Measurements from ENCODE around the gene CAPZB.

CAPZB gene

DNA sequence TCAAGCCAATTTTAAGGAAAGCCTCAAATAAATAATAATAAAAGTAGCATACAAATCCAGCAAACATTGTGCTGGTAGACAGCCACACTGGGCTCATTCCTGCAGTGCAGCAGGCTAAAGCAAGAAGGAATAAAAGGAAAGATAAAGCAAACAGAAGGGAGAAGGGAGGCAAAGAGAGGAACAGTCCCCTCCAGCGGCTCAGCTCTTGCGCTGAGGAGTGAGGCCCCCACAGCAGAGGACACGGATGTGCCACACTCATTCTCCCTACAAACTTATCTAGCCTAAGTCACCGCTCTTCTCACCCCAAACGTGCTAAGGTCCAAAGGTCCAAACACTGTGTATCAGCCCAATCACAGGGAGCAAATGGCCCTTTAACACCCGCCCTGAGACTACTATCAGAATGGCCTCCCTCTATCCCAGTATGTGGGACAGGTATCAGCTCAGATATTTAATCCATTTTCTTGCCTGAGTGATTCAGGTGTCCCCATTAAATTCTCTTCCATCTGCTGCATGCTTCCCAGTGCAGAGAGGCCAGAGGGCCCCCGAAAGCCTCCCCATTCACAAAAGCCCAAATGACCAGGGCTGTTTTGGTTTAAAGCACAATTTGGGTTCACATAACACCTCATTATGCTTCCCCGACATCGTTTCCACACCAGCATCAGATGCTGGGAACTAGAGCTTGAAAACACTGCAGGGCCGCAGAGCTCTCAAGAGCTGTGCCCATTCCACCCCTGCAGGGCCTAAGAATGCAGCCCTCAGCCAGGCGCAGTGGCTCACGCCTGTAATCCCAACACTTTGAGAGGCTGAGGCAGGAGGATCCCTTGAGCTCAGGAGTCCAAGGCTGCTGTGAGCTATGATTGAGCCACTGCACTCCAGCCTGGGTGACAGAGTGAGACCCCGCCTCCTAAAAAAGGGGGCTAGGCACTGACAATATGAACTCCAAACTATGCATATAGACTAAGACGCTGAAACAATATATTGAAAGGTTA, 17.8 kb downstream of the CAPZB start:
- no peak for DNase-seq

DNA sequence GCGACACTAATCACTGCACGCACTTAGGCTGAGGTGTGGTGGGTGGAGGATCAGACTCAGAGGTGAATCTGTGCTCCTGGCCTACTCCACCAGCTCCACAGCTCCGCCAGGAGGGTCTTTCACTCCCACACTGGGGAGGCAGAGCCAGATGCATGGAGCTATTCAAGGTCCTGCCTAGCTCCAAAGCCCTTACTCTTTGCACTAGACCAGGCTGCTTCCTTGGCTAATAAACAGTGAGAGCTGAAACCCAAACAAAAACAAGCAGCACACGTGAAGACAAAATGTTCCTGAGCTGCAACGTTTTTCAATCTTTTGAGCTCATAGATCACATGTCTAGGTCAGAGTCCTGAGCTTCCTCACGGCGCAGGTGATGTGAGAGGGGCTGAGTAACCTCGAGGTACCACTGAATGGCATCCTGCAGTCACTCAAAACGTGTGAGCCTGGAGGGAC, 19.2 kb downstream of the CAPZB start:
- DNase-seq, result no peak

DNA sequence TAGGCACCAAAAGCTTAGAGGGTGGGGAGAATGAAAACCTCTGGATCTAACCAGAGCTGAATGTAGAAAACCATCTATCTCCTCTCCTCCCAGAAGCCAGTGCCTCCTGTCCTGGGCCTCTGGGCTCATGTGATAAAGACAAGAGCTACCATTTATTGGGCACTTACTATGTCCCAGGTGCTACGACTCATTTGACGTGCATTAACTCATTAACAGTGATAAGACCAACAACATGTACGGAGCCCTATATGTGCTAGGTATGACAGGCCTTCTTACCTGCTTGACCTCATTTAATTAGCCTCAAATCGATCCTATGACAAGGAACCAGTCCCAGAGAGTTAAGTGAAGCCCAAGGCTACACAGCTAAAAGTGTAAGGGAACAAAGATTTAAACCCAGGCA, 19.7 kb downstream of the CAPZB start:
- DNase-seq, result no peak

DNA sequence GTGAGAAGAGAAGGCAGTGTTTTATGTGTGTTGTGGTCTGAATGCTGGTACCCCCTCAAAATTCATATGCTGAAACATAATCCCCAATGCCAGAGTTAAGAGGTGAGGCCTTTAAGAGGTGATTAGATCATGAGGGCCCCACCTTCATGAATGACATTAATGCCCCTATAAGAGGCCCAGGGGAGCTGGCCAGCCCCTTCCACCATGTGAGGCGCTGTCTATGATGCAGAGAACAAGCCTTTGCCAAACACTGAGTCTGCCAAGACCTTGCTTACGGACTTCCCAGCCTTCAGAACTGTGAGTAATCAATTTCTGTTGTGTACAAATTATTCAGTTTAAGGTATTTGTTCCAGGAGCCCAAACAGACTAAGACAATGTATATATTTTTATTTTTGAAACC, 20.2 kb downstream of the CAPZB start:
- no peak for DNase-seq

DNA sequence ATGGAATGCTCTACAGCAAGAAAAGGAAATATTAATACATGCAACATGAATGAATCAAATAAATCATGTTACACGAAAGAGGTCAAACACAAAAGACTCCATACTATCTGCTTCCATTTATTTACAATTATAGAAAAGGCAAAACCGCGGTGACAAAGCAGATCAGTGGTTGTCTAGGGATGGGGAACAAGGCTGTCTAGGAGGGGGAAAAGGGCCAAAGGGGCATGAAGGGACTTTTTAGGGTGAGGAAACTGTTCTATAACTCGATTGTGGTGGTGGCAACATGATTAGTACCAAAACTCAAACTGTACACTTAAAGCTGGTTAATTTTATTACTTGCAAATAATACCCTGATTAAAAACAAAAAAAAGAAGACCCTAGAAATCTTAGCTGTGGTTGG, 20.6 kb downstream of the CAPZB start:
- DNase-seq, result no peak

DNA sequence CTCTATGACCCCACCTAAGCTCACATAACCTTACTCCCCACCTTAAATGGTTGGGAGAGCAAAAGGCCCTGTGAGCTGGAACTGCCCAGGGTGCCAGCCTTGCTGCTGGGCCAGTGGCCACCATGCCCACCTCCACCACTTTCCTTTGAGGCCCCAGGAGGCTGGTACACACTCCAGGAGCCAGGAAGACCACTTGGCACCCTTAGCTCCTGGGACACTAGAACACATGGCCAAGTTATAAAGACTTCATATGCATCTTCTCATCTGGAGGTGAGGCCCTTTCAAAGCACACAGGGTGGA, 21.9 kb downstream of the CAPZB start:
- DNase-seq, result no peak

DNA sequence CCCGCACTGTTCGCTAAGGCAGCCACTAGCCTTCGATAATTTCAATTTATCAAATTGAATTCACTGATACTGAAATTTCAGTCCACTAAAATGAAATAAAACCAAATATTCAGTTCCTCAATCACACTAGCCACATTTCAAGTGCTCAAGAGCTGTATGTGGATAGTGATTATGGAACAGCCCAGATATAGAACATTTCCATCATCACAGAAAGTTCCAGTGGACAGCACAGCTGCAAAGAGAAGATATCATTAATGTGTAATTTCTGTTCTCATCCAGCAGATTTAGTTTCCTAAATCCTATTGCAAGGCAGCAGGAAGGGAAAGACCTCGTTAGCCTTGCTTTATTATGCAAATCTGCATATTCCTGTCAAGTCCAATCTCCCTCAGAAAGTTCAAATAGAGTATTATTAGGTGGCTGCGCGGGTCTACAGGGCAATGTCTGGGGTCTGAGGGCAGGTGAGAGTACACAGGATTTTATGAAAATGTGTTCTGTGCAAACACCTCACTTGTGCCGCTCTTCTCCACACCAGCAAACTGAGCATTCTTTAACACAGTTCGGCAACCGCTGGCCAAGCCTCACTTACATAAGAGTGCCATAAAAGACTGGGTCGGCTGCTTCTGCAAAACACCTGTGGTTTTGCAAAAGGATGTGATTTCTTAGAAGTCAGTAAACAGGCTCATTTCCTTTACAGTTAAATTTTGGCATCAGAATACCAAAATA, 22.4 kb downstream of the CAPZB start:
- no peak for DNase-seq

DNA sequence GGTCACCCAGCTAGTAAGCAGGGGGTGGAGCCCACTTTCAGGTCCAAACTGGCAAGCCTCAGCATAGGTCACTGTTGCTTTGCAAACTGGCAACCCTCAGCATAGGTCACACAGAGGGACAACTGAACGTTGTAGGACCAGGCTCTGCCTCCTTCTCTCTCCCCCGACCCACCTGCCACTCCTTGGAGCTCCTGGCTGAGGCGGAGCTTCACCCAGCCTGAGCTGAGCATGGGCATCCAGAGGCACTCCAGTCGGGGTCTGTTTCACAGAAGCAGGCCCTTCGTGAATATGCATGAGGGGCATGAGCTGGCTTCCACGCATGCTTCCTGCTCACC, 24.2 kb downstream of the CAPZB start:
- DNase-seq, result no peak

DNA sequence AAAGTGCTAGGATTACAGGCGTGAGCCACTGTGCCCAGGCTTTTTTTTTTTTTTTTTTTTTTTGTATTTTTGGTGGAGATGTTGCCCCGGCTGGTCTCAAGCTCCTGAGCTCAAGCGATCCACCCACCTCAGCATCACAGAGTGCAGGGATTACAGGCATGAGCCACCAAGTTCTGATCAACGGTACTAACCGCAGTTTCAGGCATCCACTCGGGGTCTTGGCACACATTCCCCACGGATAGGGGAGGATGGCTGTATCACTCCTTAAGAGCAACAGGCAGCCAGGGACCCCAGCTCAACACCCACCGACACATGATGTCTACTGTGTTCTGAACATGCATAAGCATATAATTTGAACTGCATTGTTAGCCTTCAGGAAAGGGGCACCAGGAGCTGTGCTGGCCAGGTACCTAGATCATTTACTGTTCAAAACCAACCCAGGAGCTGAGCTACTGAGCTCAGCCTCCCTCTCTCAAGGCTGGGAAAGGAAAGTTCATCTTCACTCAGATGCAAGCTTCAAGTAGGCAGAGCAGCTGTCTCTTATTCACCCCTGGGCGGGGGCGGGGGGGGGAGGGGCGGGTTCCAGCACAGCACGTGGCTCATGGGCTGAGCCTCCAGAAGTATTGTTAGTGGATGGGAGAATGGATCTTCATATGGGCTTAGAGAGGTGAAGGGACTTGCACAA, 24.7 kb downstream of the CAPZB start:
- no peak for DNase-seq

DNA sequence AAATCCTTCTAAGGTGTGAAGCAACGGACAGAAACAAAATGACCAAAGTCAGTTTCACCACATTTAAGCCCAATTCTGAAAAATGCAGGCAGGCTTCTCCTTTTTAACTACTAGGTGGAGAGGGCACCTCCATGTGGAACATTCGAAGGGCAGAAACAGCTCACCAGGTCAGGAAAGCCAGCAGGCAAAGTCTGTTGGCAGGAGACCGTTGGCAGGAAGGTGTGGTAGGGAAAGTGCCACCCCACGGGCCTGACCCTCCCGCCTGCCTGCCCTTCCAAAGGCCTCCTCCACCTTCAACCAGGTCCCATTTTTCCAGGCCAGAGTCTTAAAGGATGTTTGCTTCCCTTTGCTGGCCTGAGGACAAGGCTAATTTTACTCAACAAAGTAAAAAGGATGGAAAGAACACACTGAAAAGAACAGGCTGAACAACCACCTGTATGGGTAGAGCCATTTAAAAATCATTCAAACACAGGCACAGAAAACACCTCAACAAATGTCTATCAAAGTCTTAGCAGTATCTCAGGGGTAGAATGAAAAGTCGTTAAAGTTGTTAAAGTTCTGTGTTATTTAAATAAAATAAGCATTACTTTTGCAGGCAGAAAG, 26.4 kb downstream of the CAPZB start:
- DNase-seq, result no peak

DNA sequence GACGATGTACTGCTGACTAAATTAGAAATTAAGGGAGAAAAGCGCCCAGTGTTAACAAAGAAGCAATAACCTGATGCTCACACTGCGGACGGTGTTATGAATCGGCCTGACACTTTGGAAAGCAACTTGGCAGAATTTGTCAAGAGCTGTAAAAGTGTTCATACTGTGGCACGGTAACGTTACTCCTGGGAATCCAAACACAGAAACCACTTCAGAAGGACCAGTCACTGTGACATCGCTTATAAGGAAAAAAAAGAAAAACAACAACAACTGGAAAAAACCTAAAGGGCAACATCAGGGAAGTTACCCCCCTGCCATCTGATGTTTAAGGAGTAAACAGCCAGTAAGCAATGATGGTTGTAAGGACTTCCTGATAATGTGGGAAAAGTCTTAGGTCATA, 27.7 kb downstream of the CAPZB start:
- DNase-seq, result no peak

DNA sequence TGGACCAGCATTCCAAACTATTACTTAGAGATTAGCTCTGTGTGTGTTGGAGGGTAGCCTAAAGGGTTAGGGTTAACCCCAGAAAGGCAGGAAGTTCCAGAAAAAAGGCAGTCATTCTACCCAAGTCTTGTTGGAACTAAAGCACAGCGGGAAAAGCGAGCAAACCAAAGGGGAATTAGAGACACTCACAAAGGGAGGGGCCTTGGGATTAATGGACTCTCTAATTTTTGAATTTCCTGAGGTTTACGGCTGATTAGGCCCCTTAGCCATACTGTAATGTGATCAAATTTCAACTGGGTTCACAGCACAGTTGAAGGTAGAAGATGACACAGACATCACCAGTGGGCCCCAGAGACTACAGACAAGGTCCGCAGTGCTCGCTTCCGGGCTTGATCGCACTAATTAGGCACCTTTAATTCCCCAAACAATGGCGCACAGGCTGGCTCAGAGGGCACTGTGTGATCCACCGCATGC, 28.3 kb downstream of the CAPZB start:
- DNase-seq, result no peak

DNA sequence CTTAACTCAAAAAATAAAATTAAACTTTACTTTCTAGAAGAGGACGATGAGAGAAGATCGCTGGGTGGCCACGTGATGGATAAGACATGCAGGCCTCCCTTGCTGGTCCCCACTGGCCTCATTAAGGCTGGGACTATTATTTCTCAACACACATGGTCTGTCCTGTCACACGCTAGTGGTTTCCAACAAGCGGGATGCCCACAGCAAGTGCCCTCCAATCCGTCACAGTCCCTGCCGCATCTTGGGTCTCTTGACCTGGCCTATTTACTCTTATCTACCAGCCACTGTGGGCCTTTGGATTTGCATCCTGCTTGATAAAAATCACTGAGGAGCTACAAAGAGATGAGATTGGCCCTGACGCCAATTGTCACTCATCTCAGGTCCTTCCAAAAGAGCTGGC, 30.0 kb downstream of the CAPZB start:
- no peak for DNase-seq

DNA sequence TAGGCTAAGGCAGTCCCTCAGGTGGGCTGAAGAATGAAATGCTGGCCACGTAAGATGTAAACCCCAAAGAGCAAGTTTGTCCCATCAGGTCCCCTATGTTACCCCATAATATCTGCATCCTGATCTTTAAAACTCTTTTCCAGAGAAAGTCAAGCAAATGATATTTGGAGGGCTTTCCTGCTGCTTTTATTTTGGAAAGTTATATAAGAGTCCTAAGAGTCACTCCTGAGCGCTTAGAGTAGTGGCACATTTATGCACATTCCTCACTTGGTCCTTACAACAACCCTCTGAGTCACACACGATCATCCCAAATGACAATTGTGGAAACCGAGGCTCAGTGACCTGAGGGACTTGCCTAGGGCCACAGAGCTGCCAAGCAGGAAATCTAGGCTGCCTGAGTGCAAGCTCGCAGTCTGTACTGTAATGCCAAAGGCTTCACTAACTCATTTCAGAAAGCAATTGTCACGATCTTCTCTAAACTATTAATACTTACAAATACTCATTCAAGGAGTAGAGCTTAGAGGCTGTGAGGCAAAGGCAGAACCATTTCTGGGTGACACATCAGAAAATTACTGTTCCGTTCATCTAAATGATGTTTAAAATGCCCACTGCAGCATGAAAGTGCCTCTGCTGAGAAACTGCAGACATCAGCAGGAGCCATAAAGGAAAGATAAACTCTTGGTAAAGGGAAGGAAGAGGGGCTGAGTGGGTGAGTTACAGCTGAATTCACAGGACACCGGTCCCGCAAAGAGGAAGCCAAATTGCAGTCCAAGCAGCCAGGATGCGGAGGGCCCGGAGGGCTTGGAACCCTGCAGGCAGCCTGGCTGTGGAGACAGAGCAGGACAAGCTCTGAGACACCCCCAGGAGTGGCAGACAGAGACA, 30.8 kb downstream of the CAPZB start:
- DNase-seq, result no peak

DNA sequence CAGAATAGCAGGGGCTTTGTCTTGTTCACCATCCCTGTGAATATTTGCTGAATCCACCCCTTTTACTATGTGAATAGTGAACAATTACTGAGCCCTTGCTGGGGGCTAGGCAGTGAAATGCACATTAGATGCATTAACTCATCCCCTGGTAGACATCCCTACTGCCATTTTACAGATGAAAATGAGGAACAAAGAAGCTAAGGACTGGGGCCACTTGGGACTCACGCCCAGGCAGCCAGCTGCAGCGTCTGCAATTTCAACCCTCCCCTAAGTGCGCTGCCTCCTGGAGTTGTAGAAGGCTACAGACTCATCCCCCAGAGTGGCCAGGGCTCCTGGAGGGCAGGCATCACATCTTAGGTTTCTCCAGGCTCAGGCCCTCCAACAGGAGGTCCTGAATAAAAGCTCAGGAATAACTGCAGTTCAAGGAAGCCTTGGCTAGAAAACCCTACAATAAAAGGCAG, 31.6 kb downstream of the CAPZB start:
- DNase-seq, result no peak

DNA sequence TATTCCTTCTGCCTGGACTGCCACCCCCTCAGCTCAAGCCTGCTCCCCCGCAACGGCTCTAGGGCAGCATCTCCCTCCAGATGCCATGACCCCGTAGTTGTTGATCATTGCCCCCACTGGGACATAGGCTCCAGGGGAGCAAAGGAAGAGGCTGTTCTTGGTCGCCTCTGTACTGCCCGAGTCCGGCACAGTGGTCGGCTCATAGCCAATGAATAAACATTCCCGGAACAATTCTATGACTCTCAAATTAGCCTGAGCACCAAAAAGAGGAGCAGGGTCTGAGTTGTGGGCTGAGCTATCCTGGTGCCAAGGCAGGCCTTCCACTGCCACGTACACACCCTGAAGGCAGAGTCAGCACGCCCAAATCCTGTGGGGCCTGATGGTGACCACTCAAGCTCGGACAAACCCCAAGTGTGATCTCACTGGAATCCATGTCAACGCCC, 33.1 kb downstream of the CAPZB start:
- DNase-seq, result no peak

DNA sequence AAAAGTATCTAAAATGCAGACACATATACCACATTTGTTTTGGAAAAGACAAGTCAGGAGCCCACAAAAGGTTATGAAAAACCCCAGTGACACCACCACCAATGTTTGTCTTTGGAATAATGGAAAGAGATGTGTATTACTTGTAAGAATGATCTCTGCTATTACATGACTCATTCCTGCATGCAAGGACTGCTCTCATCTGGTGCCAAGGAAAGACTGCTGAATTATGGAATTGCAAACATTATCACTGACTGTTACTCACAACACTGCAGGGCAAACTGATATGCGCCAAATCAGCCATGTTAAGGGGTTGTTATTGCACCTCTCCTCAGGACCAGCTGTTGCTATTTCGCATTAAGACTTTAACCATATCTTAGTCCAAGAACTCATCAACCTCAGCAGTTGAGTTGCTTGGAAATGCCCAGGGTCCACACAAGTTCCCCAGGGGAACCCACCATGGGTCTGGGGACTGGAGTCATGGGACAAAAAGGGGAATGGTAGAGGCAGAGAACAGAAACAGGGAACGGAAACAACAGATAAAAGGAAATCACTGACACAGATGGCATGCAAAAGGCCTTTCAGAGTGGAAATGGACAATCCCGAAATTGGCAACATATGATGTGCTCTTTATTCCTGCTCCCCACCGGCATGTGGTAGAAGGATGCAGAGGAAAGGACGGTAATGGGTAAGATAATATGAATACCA, 34.4 kb downstream of the CAPZB start:
- no peak for DNase-seq

DNA sequence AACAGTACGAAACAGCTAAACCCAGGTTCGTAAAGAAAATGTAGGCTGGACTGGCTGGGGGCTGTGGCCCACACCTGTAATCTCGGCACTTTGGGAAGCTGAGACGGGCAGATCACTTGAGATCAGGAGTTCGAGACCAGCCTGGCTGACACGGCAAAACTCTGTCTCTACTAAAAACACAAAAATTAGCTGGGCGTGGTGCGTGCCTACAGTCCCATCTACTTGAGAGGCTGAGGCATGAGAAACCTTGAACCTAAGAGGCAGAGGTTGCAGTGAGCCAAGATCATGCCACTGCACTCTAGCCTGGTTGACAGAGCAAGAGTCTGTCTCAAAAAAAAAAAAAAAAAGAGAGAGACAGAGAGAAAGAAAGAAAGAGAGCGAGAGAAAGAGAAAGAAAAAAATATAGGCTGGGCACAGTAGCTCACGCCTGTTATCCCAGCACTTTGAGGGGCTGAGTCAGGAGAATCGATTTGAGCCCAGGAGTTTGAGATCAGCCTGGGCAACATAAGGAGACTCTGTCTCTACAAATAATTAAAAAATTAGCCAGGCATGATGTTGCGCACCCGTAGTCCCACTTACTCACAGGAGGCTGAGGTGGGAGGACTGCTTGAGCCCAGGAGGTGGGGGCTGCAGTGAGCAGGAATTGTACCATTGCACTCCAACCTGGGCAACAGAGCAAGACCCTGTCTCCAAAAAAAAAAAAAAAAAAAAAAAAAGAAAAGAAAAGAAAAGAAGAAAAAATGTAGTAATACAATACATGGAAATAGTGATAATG, 35.7 kb downstream of the CAPZB start:
- no peak for DNase-seq

DNA sequence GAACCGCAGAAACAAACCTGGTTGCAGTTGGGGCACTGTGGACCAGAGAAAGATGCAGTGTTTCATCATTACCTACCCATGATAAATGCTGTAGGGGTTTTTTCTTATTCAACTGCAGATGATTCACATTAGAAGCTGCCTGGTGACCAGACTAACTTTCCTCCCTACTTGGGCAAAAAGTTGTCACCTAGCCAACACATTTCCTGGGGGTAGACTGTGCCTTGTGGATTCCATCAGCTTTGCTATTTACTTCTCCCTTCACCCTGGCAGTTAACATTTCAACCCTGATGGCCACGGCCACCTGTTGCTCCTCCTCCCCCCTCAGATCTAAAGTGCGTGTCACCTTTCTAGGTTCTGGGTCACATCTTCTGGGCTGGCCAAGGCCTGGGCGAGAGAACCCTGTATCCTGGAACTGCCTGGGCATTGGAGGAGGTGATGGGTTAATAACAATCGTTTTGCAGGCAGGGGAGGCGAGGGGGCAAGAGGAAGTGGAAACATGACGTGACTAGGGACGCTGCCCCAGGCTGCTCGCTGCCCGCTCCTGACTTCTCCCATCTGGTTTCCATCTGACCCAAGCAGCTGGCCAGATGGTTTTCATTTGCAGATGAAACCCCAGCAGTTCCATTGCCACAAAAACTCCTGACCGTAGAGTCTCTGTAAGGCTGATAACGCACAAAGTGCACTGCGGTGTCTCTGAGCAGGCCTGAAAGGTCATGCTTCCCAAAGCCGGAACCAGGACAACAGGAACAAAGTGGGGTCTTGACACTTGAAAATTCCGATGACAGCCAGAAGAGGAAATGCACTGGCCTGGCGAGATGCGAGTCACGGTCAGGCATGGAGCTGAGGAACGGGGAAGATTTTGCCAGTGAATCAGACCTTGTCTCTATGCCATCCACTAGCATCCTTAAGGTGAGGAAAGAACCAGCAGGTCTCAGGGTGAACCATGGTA, 36.6 kb downstream of the CAPZB start:
- DNase-seq, result no peak
